HG03571 (cell line): ENCODE data around the gene PCDHA2.
"Not testable (repeated sequence)": the region's sequence is repeated elsewhere in the genome, so short reads cannot be mapped to it uniquely, and the experiment has no call there.

Experiments used
- ATAC-seq: cut with Tn5 transposase; IDR thresholded peaks from one replicate; pipeline ENCODE4 v1.9.1; 2021; ENCODE audit not compliant: unreplicated experiment

PCDHA2 gene

DNA sequence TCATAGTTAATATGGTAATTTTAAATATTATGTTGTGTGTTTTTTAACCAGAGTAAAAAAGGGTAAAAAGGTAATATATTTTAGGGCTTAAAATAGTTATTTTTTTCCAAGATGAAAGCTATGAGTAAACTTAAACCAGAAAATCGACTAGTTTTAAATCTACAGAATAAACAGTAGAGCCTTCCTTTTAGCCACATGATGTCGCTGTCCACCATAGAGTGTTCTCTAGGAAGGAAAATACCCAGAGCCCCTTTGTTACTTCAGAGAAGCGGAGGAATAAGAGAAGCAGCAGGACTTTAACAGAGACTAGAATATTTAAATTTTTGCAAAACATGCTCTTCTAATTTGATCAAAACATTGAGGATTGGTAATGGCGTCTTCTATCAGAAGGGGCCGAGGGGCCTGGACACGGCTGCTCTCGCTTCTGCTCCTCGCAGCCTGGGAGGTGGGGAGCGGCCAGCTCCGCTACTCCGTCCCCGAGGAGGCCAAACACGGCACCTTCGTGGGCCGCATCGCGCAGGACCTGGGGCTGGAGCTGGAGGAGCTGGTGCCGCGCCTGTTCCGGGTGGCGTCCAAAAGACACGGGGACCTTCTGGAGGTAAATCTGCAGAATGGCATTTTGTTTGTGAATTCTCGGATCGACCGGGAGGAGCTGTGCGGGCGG is at the start of gene PCDHA2:
Gene PCDHA2 (plus strand): TSS at position 258 of the 664 bp plus-strand sequence.
- ATAC-seq, result no peak

DNA sequence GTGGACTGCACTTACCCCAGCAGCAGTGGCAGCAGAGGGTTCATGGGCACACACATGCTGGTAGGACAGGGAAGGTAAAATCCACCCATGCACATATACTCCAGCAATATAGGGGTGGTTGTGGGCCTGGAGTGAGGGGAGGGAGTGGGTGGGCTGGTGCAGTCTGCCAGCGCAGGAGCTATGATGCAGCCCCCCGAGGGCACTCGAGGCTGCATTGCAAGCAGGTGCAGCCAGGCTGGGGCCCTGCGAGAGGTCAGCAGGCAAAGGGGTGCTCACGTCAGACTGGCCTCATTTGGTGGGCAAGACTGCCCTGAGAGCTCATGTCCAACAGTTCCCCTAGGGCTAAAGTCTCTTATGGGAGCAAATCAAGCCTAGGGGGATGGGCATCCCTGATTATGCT is 41.1 kb upstream of the PCDHA2 start:
- no peak for ATAC-seq

DNA sequence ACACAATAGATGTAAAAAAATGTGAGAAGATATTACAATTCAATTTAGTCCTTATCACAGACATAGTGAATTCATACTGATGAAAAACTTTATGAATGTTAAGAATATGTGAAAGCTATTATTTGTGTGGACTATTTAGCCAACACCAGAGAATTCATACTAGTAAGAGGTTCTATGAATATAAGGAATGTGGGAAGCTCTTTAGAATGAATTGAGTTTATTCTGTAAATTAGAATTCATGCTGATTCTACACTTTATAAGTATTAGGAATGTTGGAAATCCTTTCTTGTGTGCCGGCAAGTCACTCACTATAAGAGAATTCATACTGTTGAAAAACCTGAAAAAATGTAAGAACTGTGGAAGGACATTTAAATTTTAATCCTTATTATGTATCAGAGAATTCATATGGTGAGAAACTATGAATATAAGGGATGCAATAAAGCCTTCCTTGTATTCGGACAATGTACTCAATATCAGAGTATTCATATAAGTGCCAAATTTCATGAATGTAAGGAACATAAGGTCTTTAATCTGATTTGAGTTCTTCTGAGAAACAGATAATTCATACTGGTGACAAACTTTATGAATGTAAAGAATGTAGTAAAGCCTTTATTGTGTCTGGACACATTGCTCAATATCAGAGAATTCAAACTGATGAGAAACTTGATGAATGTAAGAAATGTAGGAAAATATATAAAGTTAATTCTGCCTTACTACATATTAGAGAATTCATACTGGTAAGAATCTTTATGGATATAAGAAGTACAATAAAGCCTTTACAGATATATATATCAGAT is 30.3 kb upstream of the PCDHA2 start:
- no peak for ATAC-seq

DNA sequence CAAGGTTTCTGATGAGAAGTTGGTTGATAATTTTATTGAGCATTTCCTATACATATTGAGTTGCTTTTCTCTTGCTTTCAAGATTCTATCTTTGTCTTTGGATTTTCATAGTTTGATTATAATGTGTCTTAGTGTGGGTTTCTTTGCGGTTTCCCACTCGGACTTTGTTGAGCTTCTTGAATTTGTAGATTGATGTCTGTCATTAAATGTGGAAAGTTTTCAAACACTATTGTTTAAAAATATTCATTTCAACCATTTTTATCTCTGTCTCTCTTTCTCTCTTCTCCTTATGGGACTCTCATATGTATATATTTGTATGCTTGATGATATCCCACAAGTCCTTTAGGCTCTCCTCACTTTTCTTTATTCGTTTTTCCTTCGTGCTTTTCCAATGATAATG is 27.2 kb upstream of the PCDHA2 start:
- no peak for ATAC-seq

DNA sequence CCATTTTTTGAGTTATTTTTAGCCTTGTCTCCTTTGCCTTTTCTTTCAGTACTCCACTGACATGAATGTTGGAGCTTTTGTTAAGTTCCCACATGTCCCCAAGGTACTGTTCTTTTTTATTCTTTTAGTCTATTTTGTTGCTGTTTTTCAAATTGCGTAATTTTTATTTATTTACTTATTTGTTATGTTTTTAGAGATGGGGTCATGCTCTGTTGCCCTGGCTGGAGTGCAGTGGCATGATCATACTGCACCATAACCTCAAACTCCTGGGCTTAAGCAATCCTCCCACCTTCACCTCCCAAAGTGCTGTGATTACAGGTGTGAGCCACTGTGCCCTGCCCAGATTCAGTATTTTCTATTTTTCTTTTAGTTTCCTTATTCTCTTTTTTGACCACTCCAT is 14.1 kb upstream of the PCDHA2 start:
- no peak for ATAC-seq

- ATAC-seq, result no peak
Measured at GRCh38 chr5:140785905-140786686, 8.6 kb upstream of the PCDHA2 start, which contains the start of gene PCDHA1. TSS of gene PCDHA1 (plus strand) at chr5:140786140.

GRCh38 chr5:140787422-140787821 is 7.2 kb upstream of the PCDHA2 start:
- not testable (repeated sequence) for ATAC-seq

DNA sequence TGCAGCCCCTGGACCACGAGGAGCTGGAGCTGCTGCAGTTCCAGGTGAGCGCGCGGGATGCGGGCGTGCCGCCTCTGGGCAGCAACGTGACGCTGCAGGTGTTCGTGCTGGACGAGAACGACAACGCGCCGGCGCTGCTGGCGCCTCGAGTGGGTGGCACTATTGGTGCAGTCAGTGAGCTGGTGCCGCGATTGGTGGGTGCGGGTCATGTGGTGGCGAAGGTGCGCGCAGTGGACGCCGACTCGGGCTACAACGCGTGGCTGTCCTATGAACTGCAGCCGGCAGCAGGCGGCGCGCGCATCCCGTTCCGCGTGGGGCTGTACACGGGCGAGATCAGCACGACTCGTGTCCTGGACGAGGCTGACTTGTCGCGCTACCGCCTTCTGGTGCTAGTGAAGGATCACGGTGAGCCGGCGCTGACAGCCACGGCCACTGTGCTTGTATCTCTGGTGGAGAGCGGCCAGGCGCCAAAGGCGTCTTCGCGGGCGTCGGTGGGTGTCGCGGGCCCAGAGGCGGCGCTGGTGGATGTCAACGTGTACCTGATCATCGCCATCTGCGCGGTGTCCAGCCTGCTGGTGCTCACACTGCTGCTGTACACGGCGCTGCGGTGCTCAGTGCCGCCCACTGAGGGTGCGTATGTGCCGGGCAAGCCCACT is 6.7 kb upstream of the PCDHA2 start:
- not testable (repeated sequence) for ATAC-seq

- no peak for ATAC-seq
Measured at GRCh38 chr5:140791089-140791488, 3.6 kb upstream of the PCDHA2 start.

GRCh38 chr5:140795259-140795641 is 598 bp downstream of the PCDHA2 start:
- no peak for ATAC-seq

- not testable (repeated sequence) for ATAC-seq
Measured at GRCh38 chr5:140796072-140796717, 1.5 kb downstream of the PCDHA2 start.

GRCh38 chr5:140796718-140797095 is 2.1 kb downstream of the PCDHA2 start:
- ATAC-seq, result no peak

DNA sequence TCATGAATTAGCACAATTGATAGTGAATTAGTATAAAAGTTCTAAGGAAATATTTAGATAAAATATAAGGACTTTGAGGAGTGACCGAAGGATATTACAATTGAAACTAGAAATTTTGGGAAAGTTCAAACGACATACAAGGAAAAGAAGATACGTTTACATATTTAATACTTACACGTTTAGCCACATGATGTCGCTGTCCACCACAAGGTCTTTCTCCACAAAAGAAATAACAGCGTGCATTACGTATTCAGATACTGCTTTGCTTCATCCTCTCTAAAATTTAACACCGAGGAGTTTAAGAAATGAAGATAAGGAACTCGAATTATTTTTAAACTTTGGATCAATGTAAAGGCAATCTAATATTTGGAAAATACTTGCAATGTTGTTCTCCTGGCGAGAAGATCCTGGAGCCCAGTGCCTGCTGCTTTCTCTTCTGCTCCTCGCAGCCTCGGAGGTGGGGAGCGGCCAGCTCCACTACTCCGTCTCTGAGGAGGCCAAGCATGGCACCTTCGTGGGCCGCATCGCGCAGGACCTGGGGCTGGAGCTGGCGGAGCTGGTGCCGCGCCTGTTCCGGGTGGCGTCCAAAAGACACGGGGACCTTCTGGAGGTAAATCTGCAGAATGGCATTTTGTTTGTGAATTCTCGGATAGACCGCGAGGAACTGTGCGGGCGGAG is 6.3 kb downstream of the PCDHA2 start, which contains the start of gene PCDHA3:
Gene PCDHA3 (plus strand): TSS at position 242 of the 678 bp plus-strand sequence.
- no peak for ATAC-seq

- ATAC-seq, result no peak
Measured at GRCh38 chr5:140801494-140801841, 6.8 kb downstream of the PCDHA2 start.

DNA sequence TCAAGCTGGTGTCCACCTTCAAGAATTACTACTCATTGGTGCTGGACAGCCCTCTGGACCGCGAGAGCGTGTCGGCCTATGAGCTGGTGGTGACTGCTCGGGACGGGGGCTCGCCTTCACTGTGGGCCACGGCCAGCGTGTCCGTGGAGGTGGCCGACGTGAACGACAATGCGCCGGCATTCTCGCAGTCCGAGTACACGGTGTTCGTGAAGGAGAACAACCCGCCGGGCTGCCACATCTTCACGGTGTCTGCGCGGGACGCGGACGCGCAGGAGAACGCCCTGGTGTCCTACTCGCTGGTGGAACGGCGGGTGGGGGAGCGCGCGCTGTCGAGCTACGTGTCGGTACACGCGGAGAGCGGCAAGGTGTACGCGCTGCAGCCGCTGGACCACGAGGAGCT is 7.7 kb downstream of the PCDHA2 start:
- not testable (repeated sequence) for ATAC-seq

DNA sequence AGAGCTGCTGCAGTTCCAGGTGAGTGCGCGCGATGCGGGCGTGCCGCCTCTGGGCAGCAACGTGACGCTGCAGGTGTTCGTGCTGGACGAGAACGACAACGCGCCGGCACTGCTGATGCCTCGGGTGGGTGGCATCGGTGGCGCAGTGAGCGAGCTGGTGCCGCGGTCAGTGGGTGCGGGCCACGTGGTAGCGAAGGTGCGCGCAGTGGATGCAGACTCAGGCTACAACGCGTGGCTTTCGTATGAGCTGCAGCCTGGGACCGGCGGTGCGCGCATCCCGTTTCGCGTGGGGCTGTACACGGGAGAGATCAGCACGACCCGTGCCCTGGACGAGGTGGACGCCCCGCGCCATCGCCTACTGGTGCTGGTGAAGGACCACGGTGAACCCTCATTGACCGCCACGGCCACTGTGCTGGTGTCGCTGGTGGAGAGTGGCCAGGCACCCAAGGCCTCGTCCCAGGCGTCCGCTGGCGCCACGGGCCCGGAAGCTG is 8.2 kb downstream of the PCDHA2 start:
- no peak for ATAC-seq

DNA sequence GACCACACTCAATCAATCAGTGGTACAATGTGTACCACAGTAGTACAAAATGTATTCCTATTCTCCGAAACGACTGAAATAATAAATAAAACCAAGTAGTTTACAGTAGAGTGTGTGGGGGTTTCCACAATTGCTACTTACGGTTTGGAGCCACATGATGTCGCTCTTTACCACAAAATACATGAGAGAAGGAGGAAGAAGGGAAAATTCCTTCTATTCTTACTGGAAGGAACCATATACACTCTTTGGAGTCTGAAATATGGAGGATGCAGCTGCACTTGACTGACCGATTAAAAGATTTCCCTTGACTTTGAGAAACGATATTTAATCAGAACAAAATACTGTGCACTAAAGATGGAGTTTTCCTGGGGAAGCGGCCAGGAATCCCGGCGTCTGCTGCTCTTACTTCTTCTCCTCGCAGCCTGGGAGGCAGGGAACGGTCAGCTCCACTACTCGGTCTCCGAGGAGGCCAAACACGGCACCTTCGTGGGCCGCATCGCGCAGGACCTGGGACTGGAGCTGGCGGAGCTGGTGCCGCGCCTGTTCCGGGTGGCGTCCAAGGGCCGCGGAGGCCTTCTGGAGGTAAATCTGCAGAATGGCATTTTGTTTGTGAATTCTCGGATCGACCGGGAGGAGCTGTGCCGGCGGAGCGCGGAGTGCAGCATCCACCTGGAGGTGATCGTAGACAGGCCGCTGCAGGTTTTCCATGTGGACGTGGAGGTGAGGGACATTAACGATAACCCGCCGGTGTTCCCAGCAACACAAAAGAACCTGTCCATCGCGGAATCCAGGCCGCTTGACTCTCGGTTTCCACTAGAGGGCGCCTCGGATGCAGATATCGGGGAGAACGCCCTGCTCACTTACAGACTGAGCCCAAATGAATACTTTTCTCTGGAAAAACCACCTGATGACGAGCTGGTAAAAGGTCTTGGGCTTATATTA is 12.5 kb downstream of the PCDHA2 start, which contains the start of gene PCDHA4:
Gene PCDHA4 (plus strand): TSS at position 235 of the 942 bp plus-strand sequence.
- no peak for ATAC-seq

DNA sequence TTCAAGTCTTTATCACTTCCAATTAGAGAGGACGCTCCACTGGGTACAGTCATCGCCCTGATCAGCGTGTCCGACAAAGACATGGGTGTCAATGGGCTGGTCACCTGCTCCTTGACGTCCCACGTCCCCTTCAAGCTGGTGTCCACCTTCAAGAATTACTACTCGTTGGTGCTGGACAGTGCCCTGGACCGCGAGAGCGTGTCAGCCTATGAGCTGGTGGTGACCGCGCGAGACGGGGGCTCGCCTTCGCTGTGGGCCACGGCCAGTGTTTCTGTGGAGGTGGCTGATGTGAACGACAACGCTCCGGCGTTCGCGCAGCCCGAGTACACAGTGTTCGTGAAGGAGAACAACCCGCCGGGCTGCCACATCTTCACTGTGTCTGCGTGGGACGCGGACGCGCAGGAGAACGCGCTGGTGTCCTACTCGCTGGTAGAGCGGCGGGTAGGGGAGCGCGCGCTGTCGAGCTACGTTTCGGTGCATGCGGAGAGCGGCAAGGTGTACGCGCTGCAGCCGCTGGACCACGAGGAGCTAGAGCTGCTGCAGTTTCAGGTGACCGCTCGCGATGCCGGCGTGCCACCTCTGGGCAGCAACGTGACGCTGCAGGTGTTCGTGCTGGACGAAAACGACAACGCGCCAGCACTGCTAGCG is 13.7 kb downstream of the PCDHA2 start:
- not testable (repeated sequence) for ATAC-seq
